SK-N-SH (cell line): ENCODE measurements around the gene UBB. TPM values are rescaled to one million over a fixed set of nuclear protein-coding genes. Genes with fewer than 3 reads are reported as not detected.

Experiments used
- CTCF ChIA-PET: fragments of 300-600, 350-600 bp; formaldehyde crosslinking; extraction: SDS; loops from one replicate; lab custom pipeline; 2021; lab: Yijun Ruan, JAX
- POLR2A ChIA-PET: fragments of 350-600 bp; sonication (Branson Sonifier 250); formaldehyde crosslinking; extraction: SDS; loops from one replicate; lab custom pipeline; 2020; ENCODE audit warnings: antibody characterized with exemption, inconsistent platforms; lab: Yijun Ruan, JAX
- DNase-seq: peaks from one replicate; pipeline ENCODE4 v3.0.0; 2012
- H2AFZ ChIP-seq: fragments of 200-600 bp; sonication (generic); 2 replicates; pipeline ENCODE4 v1.8.1; 2016; ENCODE audit warnings: antibody characterized with exemption, mild to moderate bottlenecking, low read depth
- H3F3A ChIP-seq: fragments of 200-600 bp; sonication (generic); replicated peaks from 2 replicates; pipeline ENCODE3; 2016; ENCODE audit warnings: antibody characterized with exemption, mild to moderate bottlenecking; ENCODE audit not compliant: insufficient read depth
- H3K27ac ChIP-seq, 2 experiments: fragments of 200-500 bp in 1 of 2; fragments of 200-600 bp in 1 of 2; sonication (Bioruptor generic) in 1 of 2; sonication (generic), shearing (Covaris generic) in 1 of 2; 2 replicates each; pipeline versions ENCODE4 v1.5.1 to v1.6.1; 2014 to 2016; ENCODE audit warnings: low read depth in 2 of 2, inconsistent platforms in 1 of 2, low read length in 1 of 2, mild to moderate bottlenecking in 1 of 2, mixed read lengths in 1 of 2
- H3K27me3 ChIP-seq: fragments of 200-600 bp; sonication (generic), shearing (Covaris generic); 2 replicates; pipeline ENCODE4 v1.6.1; 2016; ENCODE audit warnings: mixed run types; ENCODE audit not compliant: insufficient read depth
- H3K36me3 ChIP-seq, 2 experiments: fragments of 200-500 bp in 1 of 2; fragments of 200-600 bp in 1 of 2; sonication (Bioruptor generic) in 1 of 2; sonication (generic) in 1 of 2; replicated peaks in 1 of 2; 2 replicates each; pipeline versions ENCODE3 to v1.5.1; 2014 to 2016; ENCODE audit warnings: low read length in 1 of 2, mild to moderate bottlenecking in 1 of 2; ENCODE audit not compliant: insufficient read depth in 2 of 2, control insufficient read depth in 1 of 2
- H3K4me1 ChIP-seq, 2 experiments: fragments of 200-500 bp in 1 of 2; fragments of 200-600 bp in 1 of 2; sonication (Bioruptor generic) in 1 of 2; sonication (generic), shearing (Covaris generic) in 1 of 2; 2 replicates each; pipeline versions ENCODE4 v1.5.1 to v1.6.1; 2014 to 2016; ENCODE audit warnings: low read depth in 1 of 2, low read length in 1 of 2, mixed run types in 1 of 2; ENCODE audit not compliant: insufficient read depth in 2 of 2, control insufficient read depth in 1 of 2
- H3K4me2 ChIP-seq: fragments of 200-600 bp; sonication (generic), shearing (Covaris generic); 2 replicates; pipeline ENCODE4 v1.6.1; 2017; ENCODE audit warnings: mixed run types
- H3K4me3 ChIP-seq, 2 experiments: fragments of 200-500 bp in 1 of 2; fragments of 200-600 bp in 1 of 2; sonication (Bioruptor generic) in 1 of 2; sonication (generic), shearing (Covaris generic) in 1 of 2; 2 replicates each; pipeline versions ENCODE4 v1.5.1 to v1.8.1; 2014 to 2016; ENCODE audit warnings: low read depth in 2 of 2, inconsistent platforms in 1 of 2, low read length in 1 of 2, mild to moderate bottlenecking in 1 of 2, mixed read lengths in 1 of 2, moderate library complexity in 1 of 2
- H3K79me2 ChIP-seq: fragments of 200-600 bp; sonication (generic); 2 replicates; pipeline ENCODE4 v1.8.1; 2017; ENCODE audit warnings: mild to moderate bottlenecking; ENCODE audit not compliant: insufficient read depth
- H3K9ac ChIP-seq: fragments of 200-600 bp; sonication (generic); 2 replicates; pipeline ENCODE4 v1.6.1; 2017; ENCODE audit warnings: mixed run types
- H3K9me2 ChIP-seq: fragments of 200-600 bp; sonication (generic); 2 replicates; pipeline ENCODE4 v1.6.1; 2017; ENCODE audit warnings: mixed run types
- H3K9me3 ChIP-seq: fragments of 200-600 bp; sonication (generic); 2 replicates; pipeline ENCODE4 v1.6.1; 2017; ENCODE audit warnings: mixed run types, mild to moderate bottlenecking, moderate library complexity
- H4K20me1 ChIP-seq: fragments of 200-600 bp; sonication (generic); 2 replicates; pipeline ENCODE4 v1.6.1; 2017; ENCODE audit warnings: mild to moderate bottlenecking, mixed run types; ENCODE audit not compliant: insufficient read depth
- CHD2 ChIP-seq: fragments of 150-350 bp; IDR thresholded peaks from 2 replicates; pipeline ENCODE4 v1.6.1; 2018; ENCODE audit warnings: low read length; ENCODE audit not compliant: partially characterized antibody
- FOXJ3 ChIP-seq: sonication (generic); formaldehyde crosslinking; IDR thresholded peaks from 2 replicates; pipeline ENCODE4 v1.5.1; 2020; ENCODE audit warnings: mild to moderate bottlenecking, missing genetic modification reagents
- GABPA ChIP-seq: IDR thresholded peaks from 2 replicates; pipeline ENCODE4 v1.4.0; 2012; ENCODE audit warnings: low read depth, mild to moderate bottlenecking
- GATA2 ChIP-seq: sonication (generic); formaldehyde crosslinking; IDR thresholded peaks from 2 replicates; pipeline ENCODE4 v1.5.0; 2020; ENCODE audit warnings: mild to moderate bottlenecking, missing genetic modification reagents
- JUND ChIP-seq: IDR thresholded peaks from 2 replicates; pipeline ENCODE4 v1.4.0; 2012
- MEF2A ChIP-seq: IDR thresholded peaks from 2 replicates; pipeline ENCODE4 v1.4.0; 2012; ENCODE audit warnings: low read depth, borderline replicate concordance
- MXI1 ChIP-seq: IDR thresholded peaks from 2 replicates; pipeline ENCODE4 v1.6.1; 2012; ENCODE audit warnings: mild to moderate bottlenecking, low read depth, low read length, improper control_type of control experiment
- NRF1 ChIP-seq: IDR thresholded peaks from 2 replicates; pipeline ENCODE4 v1.6.1; 2012; ENCODE audit warnings: low read depth, mild to moderate bottlenecking, low read length
- RXRA ChIP-seq: IDR thresholded peaks from 2 replicates; pipeline ENCODE4 v1.4.0; 2012; ENCODE audit warnings: low read depth, mild to moderate bottlenecking, borderline replicate concordance
- SIN3A ChIP-seq: IDR thresholded peaks from 2 replicates; pipeline ENCODE4 v1.6.1; 2012; ENCODE audit warnings: low read depth, mild to moderate bottlenecking, low read length, moderate library complexity, borderline replicate concordance
- WGBS: methylation state at CpG from one replicate; pipeline ENCODE4 v1.1.6; 2017; ENCODE audit warnings: low lambda C conversion rate; 5-methylcytosine and 5-hydroxymethylcytosine counted together
- polyA plus RNA-seq, 3 experiments: library from polyadenylated mRNA; depleted of rRNA; stranded (reverse); fragments of >200 nt; gene quantifications; 2 replicates each; pipeline ENCODE4 v1.2.3, GENCODE V29; 2012
- TF ChIP-seq, protein P1 (sequence below): IDR thresholded peaks from 2 replicates; pipeline ENCODE4 v1.4.0; 2012; ENCODE audit warnings: low read depth, borderline replicate concordance
- TF ChIP-seq, protein P2 (sequence below): IDR thresholded peaks from 2 replicates; pipeline ENCODE4 v1.6.1; 2012; ENCODE audit warnings: mild to moderate bottlenecking, low read depth, low read length, moderate library complexity
- TF ChIP-seq, protein P3 (sequence below): IDR thresholded peaks from 2 replicates; pipeline ENCODE4 v1.4.0; 2012; ENCODE audit warnings: low read depth, borderline replicate concordance
- TF ChIP-seq, protein P4 (sequence below): IDR thresholded peaks from 2 replicates; pipeline ENCODE4; 2012

Gene UBB
- polyA plus RNA-seq, 1 of the 3 experiments (the other 2 are of a cell fraction) = 2,693 TPM

DNA sequence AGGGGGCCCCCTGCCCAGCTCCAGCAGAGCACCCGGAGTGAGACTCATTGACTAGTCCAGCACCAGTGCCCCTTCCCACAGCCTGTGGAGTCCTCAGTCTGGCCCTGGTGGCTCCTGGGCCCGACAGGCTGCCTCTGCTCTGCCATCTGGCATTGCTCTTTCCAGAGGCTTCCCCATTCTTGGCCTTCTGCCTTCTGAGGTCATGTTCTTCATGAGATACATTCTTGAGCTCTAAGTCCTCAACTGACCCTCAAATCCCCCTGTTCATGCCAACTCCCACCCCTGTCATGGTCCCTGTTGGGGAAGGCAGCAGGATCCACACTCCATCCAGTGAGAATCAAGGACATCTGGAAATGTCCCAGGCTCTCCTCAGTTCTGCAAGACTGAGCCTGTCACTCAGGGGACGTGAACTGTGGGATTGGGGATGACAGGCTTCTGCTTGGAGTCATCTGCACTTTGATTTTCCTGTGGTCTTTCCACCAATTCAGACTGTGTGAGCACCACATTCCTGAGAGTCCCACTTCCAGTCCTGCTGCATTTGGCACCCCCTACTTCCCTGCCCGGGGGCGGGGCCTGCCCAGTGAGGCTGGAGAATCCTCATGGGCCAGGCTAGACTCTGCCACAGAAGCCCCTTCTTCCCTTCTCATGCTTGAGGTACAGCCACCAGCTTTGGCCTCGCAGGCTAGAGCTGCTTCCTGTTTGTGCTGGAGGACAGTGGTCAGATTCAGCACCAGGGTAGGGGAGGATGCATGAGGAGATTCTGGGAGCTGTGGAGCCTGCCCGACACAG, 37.2 kb downstream of the UBB start (continued):
- TF ChIP-seq, protein P1, sequence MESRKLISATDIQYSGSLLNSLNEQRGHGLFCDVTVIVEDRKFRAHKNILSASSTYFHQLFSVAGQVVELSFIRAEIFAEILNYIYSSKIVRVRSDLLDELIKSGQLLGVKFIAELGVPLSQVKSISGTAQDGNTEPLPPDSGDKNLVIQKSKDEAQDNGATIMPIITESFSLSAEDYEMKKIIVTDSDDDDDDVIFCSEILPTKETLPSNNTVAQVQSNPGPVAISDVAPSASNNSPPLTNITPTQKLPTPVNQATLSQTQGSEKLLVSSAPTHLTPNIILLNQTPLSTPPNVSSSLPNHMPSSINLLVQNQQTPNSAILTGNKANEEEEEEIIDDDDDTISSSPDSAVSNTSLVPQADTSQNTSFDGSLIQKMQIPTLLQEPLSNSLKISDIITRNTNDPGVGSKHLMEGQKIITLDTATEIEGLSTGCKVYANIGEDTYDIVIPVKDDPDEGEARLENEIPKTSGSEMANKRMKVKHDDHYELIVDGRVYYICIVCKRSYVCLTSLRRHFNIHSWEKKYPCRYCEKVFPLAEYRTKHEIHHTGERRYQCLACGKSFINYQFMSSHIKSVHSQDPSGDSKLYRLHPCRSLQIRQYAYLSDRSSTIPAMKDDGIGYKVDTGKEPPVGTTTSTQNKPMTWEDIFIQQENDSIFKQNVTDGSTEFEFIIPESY = no peak
- TF ChIP-seq MXI1 = no peak
- TF ChIP-seq CHD2 = no peak
- TF ChIP-seq NRF1 = no peak
- TF ChIP-seq, protein P2, sequence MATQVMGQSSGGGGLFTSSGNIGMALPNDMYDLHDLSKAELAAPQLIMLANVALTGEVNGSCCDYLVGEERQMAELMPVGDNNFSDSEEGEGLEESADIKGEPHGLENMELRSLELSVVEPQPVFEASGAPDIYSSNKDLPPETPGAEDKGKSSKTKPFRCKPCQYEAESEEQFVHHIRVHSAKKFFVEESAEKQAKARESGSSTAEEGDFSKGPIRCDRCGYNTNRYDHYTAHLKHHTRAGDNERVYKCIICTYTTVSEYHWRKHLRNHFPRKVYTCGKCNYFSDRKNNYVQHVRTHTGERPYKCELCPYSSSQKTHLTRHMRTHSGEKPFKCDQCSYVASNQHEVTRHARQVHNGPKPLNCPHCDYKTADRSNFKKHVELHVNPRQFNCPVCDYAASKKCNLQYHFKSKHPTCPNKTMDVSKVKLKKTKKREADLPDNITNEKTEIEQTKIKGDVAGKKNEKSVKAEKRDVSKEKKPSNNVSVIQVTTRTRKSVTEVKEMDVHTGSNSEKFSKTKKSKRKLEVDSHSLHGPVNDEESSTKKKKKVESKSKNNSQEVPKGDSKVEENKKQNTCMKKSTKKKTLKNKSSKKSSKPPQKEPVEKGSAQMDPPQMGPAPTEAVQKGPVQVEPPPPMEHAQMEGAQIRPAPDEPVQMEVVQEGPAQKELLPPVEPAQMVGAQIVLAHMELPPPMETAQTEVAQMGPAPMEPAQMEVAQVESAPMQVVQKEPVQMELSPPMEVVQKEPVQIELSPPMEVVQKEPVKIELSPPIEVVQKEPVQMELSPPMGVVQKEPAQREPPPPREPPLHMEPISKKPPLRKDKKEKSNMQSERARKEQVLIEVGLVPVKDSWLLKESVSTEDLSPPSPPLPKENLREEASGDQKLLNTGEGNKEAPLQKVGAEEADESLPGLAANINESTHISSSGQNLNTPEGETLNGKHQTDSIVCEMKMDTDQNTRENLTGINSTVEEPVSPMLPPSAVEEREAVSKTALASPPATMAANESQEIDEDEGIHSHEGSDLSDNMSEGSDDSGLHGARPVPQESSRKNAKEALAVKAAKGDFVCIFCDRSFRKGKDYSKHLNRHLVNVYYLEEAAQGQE = 0 out of 2 replicates have a peak, but pooled peaks have one; percentile 51
- no peak for TF ChIP-seq GATA2 (CRISPR knock-in tag)
- peak; percentile 40; the same call in 1 of the 2 replicates for TF ChIP-seq RXRA
- TF ChIP-seq GABPA = no peak
- no peak for TF ChIP-seq FOXJ3 (CRISPR knock-in tag)
- TF ChIP-seq MEF2A = no peak
- TF ChIP-seq, protein P3, sequence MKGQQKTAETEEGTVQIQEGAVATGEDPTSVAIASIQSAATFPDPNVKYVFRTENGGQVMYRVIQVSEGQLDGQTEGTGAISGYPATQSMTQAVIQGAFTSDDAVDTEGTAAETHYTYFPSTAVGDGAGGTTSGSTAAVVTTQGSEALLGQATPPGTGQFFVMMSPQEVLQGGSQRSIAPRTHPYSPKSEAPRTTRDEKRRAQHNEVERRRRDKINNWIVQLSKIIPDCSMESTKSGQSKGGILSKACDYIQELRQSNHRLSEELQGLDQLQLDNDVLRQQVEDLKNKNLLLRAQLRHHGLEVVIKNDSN = no peak
- no peak for TF ChIP-seq JUND
- TF ChIP-seq, all 33 proteins: peak for 7

DNA sequence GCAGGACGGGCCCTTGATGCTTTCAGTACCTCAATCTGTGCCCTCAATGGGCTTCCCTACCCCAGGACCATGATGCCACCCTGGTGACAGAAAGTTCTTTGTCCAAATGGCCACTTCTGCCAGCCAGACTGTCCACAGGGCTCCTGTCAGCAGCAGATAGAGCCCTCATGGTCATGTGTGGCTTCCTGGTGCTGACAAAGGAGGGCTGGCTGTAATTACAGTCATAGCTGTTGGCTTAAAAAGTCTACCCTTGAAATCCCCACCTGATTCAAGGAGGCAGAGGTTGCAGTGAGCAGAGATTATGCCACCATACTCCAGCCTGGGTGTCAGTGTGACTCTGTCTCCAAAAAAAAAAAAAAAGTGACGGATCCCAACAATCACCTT, 37.8 kb downstream of the UBB start:
- Histone ChIP-seq H3K27me3 (no peaks in the 10 kb centered on the region), H3K4me3 (no peak overlapping the region), H3K36me3 (no peaks in the 10 kb centered on the region), H3K4me2 (peak overlapping the region; percentile 83), H3K9me3 (no peaks in the 10 kb centered on the region), H3K79me2 (no peaks in the 10 kb centered on the region), H4K20me1 (no peaks in the 10 kb centered on the region), H3K27ac (peak overlapping the region; percentile 78 to 98), H3K9ac (peak overlapping the region; percentile 41; the same call in 1 of the 2 replicates), H2AFZ (no peak overlapping the region; the same call in 1 of the 2 replicates), H3K9me2 (no peaks in the 10 kb centered on the region), H3K4me1 (peaks cover 26 to 35% of the 10 kb centered on the region in 2 experiments), H3F3A (peaks cover 34% of the 10 kb centered on the region)
- no peak for DNase-seq
- ChIA-PET POLR2A (interaction anchor here (0.6 to 1.5 kb wide), 3 partner anchors 20 to 1136 kb away, joined by 3 to 9 read pairs (median 3); no protein-coding TSS in a partner anchor), CTCF (interaction anchor here (0.6 to 2.1 kb wide), 11 partner anchors 9 to 153 kb away, joined by 3 to 8 read pairs (median 3); no protein-coding TSS in a partner anchor)
- 54% methylated on average over 2 of the region's 2 CpGs for WGBS
- TF ChIP-seq SIN3A = 0 out of 2 replicates have a peak, but pooled peaks have one; percentile 6
- TF ChIP-seq, protein P4, sequence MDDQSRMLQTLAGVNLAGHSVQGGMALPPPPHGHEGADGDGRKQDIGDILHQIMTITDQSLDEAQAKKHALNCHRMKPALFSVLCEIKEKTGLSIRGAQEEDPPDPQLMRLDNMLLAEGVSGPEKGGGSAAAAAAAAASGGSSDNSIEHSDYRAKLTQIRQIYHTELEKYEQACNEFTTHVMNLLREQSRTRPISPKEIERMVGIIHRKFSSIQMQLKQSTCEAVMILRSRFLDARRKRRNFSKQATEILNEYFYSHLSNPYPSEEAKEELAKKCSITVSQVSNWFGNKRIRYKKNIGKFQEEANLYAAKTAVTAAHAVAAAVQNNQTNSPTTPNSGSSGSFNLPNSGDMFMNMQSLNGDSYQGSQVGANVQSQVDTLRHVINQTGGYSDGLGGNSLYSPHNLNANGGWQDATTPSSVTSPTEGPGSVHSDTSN = no peak
